ENCODE results near the gene PSG5.
"Not testable (repeated sequence)": the region's sequence is repeated elsewhere in the genome, so short reads cannot be mapped to it uniquely, and the experiment has no call there.

- TF ChIP-seq, protein P1, sequence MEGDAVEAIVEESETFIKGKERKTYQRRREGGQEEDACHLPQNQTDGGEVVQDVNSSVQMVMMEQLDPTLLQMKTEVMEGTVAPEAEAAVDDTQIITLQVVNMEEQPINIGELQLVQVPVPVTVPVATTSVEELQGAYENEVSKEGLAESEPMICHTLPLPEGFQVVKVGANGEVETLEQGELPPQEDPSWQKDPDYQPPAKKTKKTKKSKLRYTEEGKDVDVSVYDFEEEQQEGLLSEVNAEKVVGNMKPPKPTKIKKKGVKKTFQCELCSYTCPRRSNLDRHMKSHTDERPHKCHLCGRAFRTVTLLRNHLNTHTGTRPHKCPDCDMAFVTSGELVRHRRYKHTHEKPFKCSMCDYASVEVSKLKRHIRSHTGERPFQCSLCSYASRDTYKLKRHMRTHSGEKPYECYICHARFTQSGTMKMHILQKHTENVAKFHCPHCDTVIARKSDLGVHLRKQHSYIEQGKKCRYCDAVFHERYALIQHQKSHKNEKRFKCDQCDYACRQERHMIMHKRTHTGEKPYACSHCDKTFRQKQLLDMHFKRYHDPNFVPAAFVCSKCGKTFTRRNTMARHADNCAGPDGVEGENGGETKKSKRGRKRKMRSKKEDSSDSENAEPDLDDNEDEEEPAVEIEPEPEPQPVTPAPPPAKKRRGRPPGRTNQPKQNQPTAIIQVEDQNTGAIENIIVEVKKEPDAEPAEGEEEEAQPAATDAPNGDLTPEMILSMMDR (IDR thresholded peaks at IDR 0.05) = not testable (repeated sequence)
- TF ChIP-seq EP300 (IDR thresholded peaks at IDR 0.05) = not testable (repeated sequence)
These were observed 20.8 kb upstream of the PSG5 start for GRCh38 chr19:43207174-43207573.

Data from ovary (tissue), 3 donors.